Hematopoietic multipotent progenitor cell treated with erythropoietin and hydrocortisone succinate and interleukin-3 and kit ligand, for 17 days (in vitro differentiated cells): ENCODE results near the gene HYCC1.

Experiments used
- DNase-seq: peaks from one replicate; pipeline ENCODE4 v3.0.0-alpha.2; 2015; ENCODE audit warnings: low spot score

Gene HYCC1

GRCh38 chr7:23016345-23017253 is 2.7 kb upstream of the HYCC1 start:
- DNase-seq: no peak

GRCh38 chr7:23014681-23015080 is 751 bp upstream of the HYCC1 start:
- DNase-seq: no peak

- peak; percentile 21 for DNase-seq
These were observed 819 bp downstream of the HYCC1 start for GRCh38 chr7:23012908-23013714.

DNA sequence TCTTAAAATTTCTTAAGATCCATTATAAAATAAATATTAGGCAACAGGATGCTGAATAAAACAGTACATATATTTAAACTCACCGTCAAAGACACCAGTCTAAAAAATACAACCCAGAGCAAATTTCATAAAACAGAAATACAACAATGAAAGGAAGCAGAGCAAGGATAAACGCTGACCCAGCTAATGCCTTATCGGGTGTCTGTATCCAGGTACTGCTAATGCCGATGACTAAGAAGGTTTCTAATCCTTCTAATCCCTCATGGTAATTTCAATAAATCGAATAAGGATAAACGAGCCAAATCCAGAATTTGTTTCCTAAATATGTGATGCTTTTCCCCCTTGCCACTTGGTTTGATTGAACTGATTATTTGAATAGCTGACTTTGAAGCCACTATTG is 1.7 kb downstream of the HYCC1 start:
- no peak for DNase-seq

- DNase-seq: no peak
These were observed 2.6 kb downstream of the HYCC1 start for GRCh38 chr7:23011222-23011924.

DNA sequence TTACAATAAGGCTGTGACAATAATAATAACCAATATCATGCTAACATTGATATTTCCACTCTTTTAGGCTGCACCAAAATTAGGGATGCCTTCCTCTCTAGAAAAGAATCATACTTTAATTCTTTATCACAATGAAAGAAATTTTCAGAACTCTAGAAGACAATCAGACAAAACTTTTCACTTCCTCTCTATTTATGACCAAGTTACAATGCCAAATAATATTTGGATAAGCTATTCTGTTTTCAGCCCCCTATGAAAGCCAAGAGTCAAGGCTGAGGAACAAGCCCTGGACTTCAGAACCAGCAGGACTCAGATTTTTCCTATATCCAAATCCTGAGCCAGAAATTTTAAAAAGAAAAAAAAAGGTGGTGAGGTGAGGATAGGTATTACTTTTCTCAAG is 4.6 kb downstream of the HYCC1 start:
- DNase-seq: no peak

GRCh38 chr7:23004247-23004520 is 9.7 kb downstream of the HYCC1 start:
- no peak for DNase-seq

- DNase-seq: no peak
These were observed 10.3 kb downstream of the HYCC1 start for GRCh38 chr7:23003505-23004246.

DNA sequence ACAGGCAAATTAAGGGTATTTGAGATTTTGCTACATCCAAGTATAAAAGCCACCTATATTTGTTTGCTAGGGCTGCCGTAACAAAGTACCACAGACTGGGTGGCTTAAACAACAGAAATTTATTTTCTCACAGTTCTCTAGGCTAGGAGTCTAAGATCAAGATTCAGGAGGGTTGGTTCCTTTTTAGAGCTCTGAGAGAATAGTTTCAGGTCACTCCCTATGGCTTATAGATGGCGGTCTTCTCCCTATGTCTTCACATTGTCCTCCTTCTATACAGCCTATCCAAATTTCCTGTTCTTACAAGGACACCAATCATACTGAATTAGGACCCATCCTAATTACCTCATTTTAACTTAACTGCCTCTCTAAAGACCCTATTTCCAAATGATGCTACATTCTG is 11.2 kb downstream of the HYCC1 start:
- no peak for DNase-seq

GRCh38 chr7:23001610-23002009 is 12.3 kb downstream of the HYCC1 start:
- no peak for DNase-seq

DNA sequence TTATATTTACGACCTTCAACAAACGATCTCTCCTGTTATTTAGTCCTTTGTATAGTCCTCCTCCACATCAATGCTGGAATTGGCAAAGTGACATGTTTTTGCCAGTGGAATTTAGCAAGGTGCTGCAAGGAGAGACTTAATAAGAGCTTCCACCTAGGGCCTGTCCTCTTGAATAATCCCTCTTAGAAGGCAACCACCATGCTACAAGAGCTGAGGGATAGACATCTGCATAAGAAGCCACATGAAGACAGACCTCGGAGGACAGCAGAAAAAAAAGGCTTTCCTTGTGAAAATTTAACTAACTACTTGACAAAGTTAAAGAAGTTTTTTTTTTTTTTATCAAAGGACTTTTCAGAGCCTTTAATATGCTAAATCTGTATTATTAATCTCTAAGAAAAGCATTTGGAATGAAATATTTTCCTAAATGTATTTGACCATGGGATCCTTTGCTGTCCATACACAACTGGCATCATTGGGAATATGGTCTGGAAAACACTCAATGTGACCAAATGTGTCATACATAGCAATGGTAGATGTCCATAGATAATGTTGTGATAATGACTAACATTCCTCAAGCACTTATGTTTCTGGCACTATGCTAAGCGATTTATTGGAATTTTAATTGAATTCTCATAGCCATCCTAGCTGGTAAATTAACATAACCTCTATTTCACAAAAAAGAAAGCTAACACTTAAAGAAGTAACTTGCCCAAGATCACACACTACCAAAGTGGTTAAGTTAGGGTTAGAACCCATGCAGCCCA is 13.2 kb downstream of the HYCC1 start:
- no peak for DNase-seq

GRCh38 chr7:22998519-22998896 is 15.4 kb downstream of the HYCC1 start:
- no peak for DNase-seq

DNA sequence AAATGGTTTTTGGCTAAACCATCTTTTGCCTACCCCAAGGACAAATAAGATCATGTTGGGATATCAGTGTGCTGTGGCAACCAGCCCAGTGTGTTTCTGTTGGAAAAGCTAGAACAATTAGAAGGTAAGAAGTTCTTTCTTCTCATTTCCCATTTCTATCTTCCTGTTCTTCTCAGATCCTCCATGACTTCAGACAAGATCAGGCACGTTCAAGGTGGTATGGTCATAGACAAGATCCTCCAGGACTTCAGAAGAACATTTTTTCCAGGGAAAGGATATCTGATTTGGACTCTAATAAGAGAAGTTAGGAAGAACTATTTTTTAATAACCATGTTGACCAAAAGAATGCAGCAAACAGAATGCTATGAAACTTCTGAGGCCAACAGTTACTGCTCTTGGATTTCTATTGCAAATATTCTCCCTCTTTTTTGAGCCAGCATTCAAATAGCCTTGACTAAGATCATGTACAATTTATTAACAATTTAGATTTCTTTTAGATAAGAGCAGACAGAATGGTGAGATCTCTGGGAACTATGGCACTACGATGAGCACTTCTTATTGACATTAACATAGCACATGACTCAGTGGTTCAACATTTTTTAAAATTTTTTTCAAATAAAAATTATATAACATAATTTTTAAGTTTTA is 15.9 kb downstream of the HYCC1 start:
- no peak for DNase-seq

- DNase-seq: no peak
These were observed 17.5 kb downstream of the HYCC1 start for GRCh38 chr7:22996470-22996869.

- DNase-seq: no peak
These were observed 18.9 kb downstream of the HYCC1 start for GRCh38 chr7:22995011-22995410.

DNA sequence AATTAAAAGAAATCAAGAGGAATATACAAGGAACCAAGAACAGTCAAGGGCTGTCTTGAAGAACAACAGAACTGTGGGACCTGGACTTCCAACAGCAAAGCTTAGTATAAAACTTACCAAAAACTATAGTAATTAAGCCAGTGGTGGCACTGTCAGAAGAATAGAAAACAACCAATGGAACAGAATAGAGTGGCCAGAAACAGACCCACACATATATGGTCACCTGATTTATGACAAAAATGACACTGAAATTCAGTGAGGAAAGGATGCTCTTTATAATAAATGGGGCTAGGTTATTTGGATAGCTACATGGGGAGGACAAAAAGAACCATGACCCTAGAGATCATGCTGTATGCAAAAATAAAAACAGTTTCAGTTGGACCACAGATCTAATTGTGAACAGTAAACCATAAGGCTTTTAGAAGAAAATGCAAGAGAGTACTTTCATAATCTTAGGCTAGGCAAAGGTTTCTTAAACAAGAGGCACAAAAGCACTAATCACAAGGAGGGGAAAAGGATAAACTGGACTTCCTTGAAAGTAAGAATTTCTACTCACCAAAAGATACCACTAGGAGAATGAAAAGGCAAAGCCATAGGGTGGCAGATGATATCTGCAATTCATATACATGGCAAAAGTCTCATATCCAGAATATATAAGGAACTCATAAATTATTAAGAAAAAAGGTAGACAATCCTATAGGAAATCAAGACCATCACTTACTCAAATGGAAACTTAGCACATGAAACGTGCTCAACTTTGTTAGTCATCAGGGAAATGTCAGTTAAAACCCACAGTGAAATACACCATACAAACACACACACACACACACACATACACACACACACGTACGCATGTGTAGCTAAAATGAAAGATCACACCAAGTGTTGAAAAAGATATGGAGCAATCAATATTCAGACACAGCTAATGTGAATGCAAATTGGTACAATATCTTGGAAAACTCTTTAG is 20.8 kb downstream of the HYCC1 start:
- DNase-seq: no peak

- DNase-seq: no peak
These were observed 23.4 kb downstream of the HYCC1 start for GRCh38 chr7:22990588-22990949.

- DNase-seq: no peak
These were observed 24.0 kb downstream of the HYCC1 start for GRCh38 chr7:22989643-22990587.

DNA sequence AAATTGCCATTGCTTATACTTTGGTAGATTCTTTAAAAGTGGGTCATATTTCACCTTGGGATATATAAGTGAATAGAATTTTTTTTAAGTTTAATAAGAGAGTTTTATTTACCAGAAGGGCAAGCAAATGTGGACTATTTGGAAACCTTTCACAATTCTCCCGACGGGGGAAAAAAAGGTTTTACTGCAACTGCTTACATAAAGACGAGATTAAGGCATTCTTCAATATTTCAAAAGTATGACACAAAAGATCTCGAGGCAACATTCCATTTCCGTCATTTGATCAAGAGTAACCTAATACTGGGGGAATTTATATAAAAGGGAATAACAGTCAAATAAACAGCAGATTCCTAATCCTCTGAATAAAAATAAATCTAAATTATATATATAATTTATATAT is 28.5 kb downstream of the HYCC1 start:
- no peak for DNase-seq
